HEK293 (cell line): ENCODE measurements around the gene TMEM150B.

Experiments
- CTCF ChIA-PET: fragments of 350-600 bp; formaldehyde crosslinking; extraction: SDS; loops from one replicate; lab custom pipeline; 2021; ENCODE audit warnings: antibody characterized with exemption; lab: Yijun Ruan, JAX
- POLR2A ChIA-PET: fragments of 300-600 bp; formaldehyde crosslinking; extraction: SDS; loops from one replicate; lab custom pipeline; 2020; ENCODE audit warnings: antibody characterized with exemption, inconsistent platforms; lab: Yijun Ruan, JAX
- H3K27ac ChIP-seq: fragments of 200-500 bp; sonication (Bioruptor generic); 2 replicates; pipeline ENCODE4 v1.5.1; 2014; ENCODE audit warnings: low read depth, low read length, control low read depth, inconsistent platforms; ENCODE audit errors: extremely low read depth
- H3K36me3 ChIP-seq, 2 experiments: fragments of 200-500 bp in 1 of 2; sonication (Bioruptor generic) in 1 of 2; 1 replicate in 1 of 2; 2 replicates in 1 of 2; pipeline ENCODE4 v1.5.1; 2014 to 2017; ENCODE audit warnings: inconsistent platforms in 2 of 2, low read length in 2 of 2; ENCODE audit not compliant: control insufficient read depth in 2 of 2, insufficient read depth in 1 of 2
- H3K4me1 ChIP-seq: fragments of 200-500 bp; sonication (Bioruptor generic); 2 replicates; pipeline ENCODE4 v1.5.1; 2014; ENCODE audit warnings: mild to moderate bottlenecking, low read length, inconsistent platforms; ENCODE audit not compliant: control insufficient read depth, insufficient read depth
- H3K4me3 ChIP-seq: 2 replicates; pipeline ENCODE4 v1.5.1; 2011; ENCODE audit warnings: low read depth, mild to moderate bottlenecking, control low read depth, low read length, moderate library complexity
- H3K9me3 ChIP-seq: fragments of 200-500 bp; sonication (Bioruptor generic); 2 replicates; pipeline ENCODE4 v1.5.1; 2014; ENCODE audit warnings: low read depth, low read length, inconsistent platforms; ENCODE audit not compliant: control insufficient read depth, insufficient read depth
- GLIS1 ChIP-seq: fragments of 450-650 bp; formaldehyde crosslinking; IDR thresholded peaks from 2 replicates; pipeline ENCODE4 v1.5.1; 2016; ENCODE audit warnings: missing biosample characterization, missing genetic modification characterization
- GLIS2 ChIP-seq: fragments of 450-650 bp; formaldehyde crosslinking; IDR thresholded peaks from 2 replicates; pipeline ENCODE4 v1.5.1; 2016; ENCODE audit warnings: missing biosample characterization, missing genetic modification characterization
- HOXA7 ChIP-seq: sonication (generic); formaldehyde crosslinking; IDR thresholded peaks from 2 replicates; pipeline ENCODE4 v1.8.1; 2022; ENCODE audit warnings: missing genetic modification reagents, borderline replicate concordance
- PRDM2 ChIP-seq: fragments of 450-650 bp; formaldehyde crosslinking; IDR thresholded peaks from 2 replicates; pipeline ENCODE4 v1.5.1; 2016; ENCODE audit warnings: missing biosample characterization, missing genetic modification characterization, borderline replicate concordance
- ZBTB10 ChIP-seq: fragments of 450-650 bp; formaldehyde crosslinking; IDR thresholded peaks from 2 replicates; pipeline ENCODE4 v1.5.1; 2016; ENCODE audit warnings: missing biosample characterization, missing genetic modification characterization
- ZNF174 ChIP-seq: fragments of 450-650 bp; formaldehyde crosslinking; IDR thresholded peaks from 2 replicates; pipeline ENCODE4 v1.5.0; 2017; ENCODE audit warnings: missing biosample characterization, mild to moderate bottlenecking, missing genetic modification characterization
- ZNF248 ChIP-seq: fragments of 450-650 bp; formaldehyde crosslinking; IDR thresholded peaks from 2 replicates; pipeline ENCODE4 v1.5.1; 2017; ENCODE audit warnings: missing biosample characterization, missing genetic modification characterization
- ZNF391 ChIP-seq: fragments of 450-650 bp; formaldehyde crosslinking; IDR thresholded peaks from 2 replicates; pipeline ENCODE4 v1.5.1; 2016; ENCODE audit warnings: low read depth, missing biosample characterization, missing genetic modification characterization, borderline replicate concordance
- ZNF423 ChIP-seq: fragments of 450-650 bp; formaldehyde crosslinking; IDR thresholded peaks from 2 replicates; pipeline ENCODE4 v1.5.1; 2016; ENCODE audit warnings: missing biosample characterization, missing genetic modification characterization
- ZNF530 ChIP-seq: fragments of 450-650 bp; formaldehyde crosslinking; IDR thresholded peaks from 2 replicates; pipeline ENCODE4 v1.5.1; 2016; ENCODE audit warnings: low read depth, missing biosample characterization, missing genetic modification characterization
- ZNF600 ChIP-seq: fragments of 450-650 bp; formaldehyde crosslinking; IDR thresholded peaks from 2 replicates; pipeline ENCODE4 v1.5.1; 2016; ENCODE audit warnings: missing biosample characterization, missing genetic modification characterization
- ZNF610 ChIP-seq: fragments of 450-650 bp; formaldehyde crosslinking; IDR thresholded peaks from 2 replicates; pipeline ENCODE4 v1.5.1; 2016; ENCODE audit warnings: missing biosample characterization, missing genetic modification characterization, borderline replicate concordance
- ZNF792 ChIP-seq: fragments of 450-650 bp; formaldehyde crosslinking; IDR thresholded peaks from 2 replicates; pipeline ENCODE4 v1.5.1; 2016; ENCODE audit warnings: missing biosample characterization, missing genetic modification characterization

TMEM150B gene

GRCh38 chr19:55287361-55288079 is 37.6 kb downstream of the TMEM150B start:
- CTCF ChIA-PET, result interaction anchor here (0.7 to 2.4 kb wide), 4 partner anchors 14 to 281 kb away, joined by 4 to 10 read pairs (median 6); no protein-coding TSS in a partner anchor

GRCh38 chr19:55285229-55285890 is 39.8 kb downstream of the TMEM150B start:
- no peak for TF ChIP-seq ZNF610 (tag by site-specific recombination)
- 0 out of 2 replicates have a peak, but pooled peaks have one; percentile 51 for TF ChIP-seq ZNF600 (tag by site-specific recombination)
- TF ChIP-seq ZBTB10 (tag by site-specific recombination), result peak; percentile 42; the same call in 1 of the 2 replicates
- TF ChIP-seq ZNF248, result no peak
- TF ChIP-seq ZNF792 (tag by site-specific recombination), result no peak
- Histone ChIP-seq H3K27ac (peak overlapping the region; percentile 37; the same call in 1 of the 2 replicates), H3K4me1 (peaks cover 7% of the 10 kb centered on the region; the same call in 1 of the 2 replicates), H3K36me3 (peaks cover 11 to 20% of the 10 kb centered on the region in 2 experiments; a peak in 2 of 3 replicates), H3K9me3 (no peaks in the 10 kb centered on the region), H3K4me3 (peak overlapping the region; percentile 53; the same call in 1 of the 2 replicates)
- POLR2A ChIA-PET, result interaction anchor here (0.7 kb wide), 1 partner anchor 55 kb away, joined by 4 read pairs; no protein-coding TSS in a partner anchor
- CTCF ChIA-PET, result no interaction called here

More at GRCh38 chr19:55287361-55288079, 37.6 kb downstream of the TMEM150B start:
- TF ChIP-seq ZNF391 (no peak), ZNF792 (tag by site-specific recombination) (no peak), HOXA7 (CRISPR knock-in tag) (no peak), ZNF174 (tag by site-specific recombination) (no peak)
- H3K4me3 ChIP-seq, result no peak overlapping the region
- no peaks in the 10 kb centered on the region for H3K9me3 ChIP-seq
- peaks cover 22 to 32% of the 10 kb centered on the region in 2 experiments; a peak in 2 of 3 replicates for H3K36me3 ChIP-seq
- H3K4me1 ChIP-seq, result no peaks in the 10 kb centered on the region
- POLR2A ChIA-PET, result interaction anchor here (0.6 to 1.2 kb wide), 3 partner anchors 20 to 120 kb away, joined by 3 to 4 read pairs (median 3); partner anchors contain the start of gene UBE2S
- H3K27ac ChIP-seq, result no peak overlapping the region

GRCh38 chr19:55284405-55285058 is 40.6 kb downstream of the TMEM150B start:
- Histone ChIP-seq H3K4me3 (peak overlapping the region; percentile 53), H3K27ac (peak overlapping the region; percentile 37; the same call in 1 of the 2 replicates), H3K9me3 (no peaks in the 10 kb centered on the region), H3K36me3 (peaks cover 2 to 19% of the 10 kb centered on the region in 2 experiments; a peak in 2 of 3 replicates), H3K4me1 (peaks cover 7% of the 10 kb centered on the region; the same call in 1 of the 2 replicates)
- TF ChIP-seq ZNF423 (tag by site-specific recombination) (no peak), GLIS1 (tag by site-specific recombination) (peak; percentile 30; the same call in 1 of the 2 replicates), ZNF530 (tag by site-specific recombination) (no peak), GLIS2 (tag by site-specific recombination) (0 out of 2 replicates have a peak, but pooled peaks have one; percentile 27), PRDM2 (tag by site-specific recombination) (no peak)
- CTCF ChIA-PET, result interaction anchor here (1.8 kb wide), 1 partner anchor 8 kb away, joined by 7 read pairs; no protein-coding TSS in a partner anchor
- POLR2A ChIA-PET, result interaction anchor here (1.0 to 2.0 kb wide), 2 partner anchors 55 to 177 kb away, joined by 3 to 6 read pairs; partner anchors contain the start of genes ISOC2 and KMT5C
